HCEC 1CT (cell line): Measurements from ENCODE around the gene HID1.
"Not testable (repeated sequence)": the region's sequence is repeated elsewhere in the genome, so short reads cannot be mapped to it uniquely, and the experiment has no call there.

ENCODE experiments used
- DNase-seq: peaks from one replicate; pipeline ENCODE4 v3.0.0-alpha.2; 2017

The HID1 gene

DNA sequence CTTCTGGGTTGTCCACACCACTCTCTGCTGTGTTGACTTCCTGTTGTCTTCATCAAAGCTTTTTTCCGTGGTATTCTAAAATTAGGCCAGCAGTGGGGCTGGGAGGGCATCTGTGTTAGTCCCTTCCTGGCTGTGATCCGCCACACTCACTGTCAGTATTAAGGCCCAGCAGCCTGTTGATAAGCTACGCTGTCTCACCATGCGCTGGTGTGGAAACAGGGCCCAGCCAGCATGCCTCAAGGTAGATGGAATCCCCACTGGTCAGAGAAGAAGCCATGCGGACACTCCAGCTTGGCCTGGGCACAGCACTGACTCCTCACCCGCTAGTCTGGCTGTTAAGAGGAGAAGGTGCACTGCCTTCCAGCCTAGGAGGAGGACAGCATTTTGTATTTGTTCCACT is 26.2 kb upstream of the HID1 start:
- no peak for DNase-seq

DNA sequence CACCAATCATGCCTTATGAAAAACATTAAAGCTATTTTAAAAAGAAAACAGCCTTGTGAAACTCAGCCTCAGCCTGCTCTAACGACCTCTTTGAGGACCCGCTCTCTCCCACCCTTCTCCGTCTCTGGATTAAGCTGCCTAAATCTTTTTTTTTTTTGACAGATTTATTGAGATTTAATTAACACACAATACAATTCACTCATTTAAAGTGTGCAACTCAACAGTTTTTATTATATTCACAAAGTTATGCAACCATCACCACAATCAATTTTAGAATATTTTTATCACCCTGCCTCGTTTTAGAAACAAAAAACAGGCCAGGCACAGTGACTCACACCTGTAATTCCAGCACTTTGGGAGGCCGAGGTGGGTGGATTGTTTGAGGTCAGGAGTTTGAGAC is 23.3 kb upstream of the HID1 start:
- no peak for DNase-seq

DNA sequence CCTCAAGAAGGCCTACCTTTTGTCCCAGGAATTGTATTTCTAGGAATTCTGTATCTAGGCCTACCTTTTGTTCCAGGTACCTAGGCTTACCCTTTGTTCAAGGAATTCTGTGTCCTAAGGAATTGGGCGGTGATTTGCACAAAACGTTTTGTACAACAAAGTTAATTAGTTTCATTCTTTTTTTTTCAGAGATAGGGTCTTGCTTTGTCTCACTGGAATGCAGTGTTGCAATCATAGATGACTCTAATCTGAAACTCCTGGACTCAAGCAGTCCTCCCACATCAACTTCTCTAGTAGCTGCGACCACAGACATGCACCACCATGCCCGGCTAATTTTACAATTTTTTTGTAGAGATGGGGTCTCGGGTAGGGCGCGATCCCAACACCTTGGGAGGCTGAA is 21.9 kb upstream of the HID1 start:
- no peak for DNase-seq

DNA sequence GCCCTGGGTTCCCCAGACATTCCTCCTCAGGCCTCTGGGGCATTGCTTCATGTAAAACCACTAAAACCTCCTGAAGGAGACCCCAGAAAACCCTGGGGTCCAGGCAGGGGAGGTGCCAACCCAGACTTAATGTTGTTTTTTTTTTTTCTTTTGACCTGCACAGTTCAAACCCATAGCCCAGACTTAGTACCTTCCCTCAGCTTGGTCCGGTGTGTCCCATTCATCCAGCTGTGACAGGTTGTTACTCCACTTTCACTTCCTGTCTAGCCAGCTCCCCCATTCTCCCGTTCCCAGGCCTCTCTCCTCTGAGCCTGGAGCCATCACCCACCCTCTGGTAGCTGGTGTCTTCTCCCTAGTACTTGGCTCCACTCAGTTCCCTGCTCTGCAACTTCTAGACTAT is 19.7 kb upstream of the HID1 start:
- no peak for DNase-seq

DNA sequence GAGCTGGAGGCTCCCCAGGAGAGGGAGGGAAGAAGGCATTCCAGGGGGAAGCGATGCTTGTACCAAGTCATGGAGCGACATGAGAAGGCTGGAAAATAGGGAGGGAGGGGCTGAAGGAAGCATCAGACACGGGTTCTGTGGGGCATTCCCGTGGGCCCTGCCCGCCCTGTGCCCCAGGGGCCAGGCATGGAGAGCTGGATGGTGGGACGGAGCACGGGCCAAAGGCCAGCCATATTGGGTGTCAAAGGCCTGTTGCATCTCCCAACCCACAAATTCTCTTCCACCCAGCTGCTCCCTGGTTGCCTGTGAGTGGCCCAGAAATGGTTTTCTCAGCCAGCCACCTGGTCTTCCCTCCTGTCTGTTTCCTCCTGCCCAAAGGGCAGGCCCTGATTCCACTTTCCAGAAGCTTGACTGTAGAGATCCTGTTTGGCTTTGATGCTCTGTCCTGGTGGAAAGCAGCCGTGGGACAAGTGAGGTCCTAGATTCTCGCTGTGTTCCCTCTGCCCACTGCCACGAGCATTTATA is 18.1 kb upstream of the HID1 start:
- DNase-seq: no peak

DNA sequence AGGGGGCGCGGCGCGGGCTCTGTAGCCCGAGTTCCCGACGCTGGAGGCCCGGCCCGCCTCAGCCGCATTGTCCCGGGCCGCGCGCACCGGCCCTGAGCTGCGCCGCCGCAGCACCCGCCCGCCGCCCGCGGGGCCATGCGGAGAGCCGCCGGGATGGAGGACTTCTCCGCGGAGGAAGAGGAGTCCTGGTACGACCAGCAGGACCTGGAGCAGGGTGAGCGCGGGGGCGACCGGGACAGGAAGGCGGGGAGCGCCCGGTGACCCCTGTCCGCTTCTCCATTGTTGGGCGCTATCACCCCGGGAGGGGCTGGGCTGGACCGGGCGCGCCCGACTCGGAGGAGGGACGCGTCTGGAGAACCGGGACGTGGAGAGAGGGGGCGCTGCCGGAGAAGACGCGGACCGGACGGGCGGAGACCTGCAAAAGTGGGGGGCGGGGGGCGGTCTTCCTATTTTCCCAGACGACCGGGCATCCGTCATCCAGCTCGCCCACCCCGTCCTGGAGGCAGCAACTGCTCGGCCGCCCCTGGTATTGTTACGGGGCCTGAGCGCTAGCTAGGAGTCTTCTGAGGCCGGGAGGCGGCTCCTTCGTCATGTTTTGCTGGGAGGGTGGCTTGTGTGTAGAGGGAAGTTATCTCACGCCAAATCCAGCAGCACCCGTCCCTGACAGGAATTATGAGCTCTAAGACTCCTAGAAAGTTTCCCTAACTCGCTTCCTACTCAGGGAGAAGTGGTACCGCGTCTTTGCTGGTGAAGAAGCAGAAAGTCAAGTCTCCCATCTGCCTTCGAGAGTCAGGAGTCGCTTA is 15.6 kb upstream of the HID1 start:
- DNase-seq: peak; percentile 69

DNA sequence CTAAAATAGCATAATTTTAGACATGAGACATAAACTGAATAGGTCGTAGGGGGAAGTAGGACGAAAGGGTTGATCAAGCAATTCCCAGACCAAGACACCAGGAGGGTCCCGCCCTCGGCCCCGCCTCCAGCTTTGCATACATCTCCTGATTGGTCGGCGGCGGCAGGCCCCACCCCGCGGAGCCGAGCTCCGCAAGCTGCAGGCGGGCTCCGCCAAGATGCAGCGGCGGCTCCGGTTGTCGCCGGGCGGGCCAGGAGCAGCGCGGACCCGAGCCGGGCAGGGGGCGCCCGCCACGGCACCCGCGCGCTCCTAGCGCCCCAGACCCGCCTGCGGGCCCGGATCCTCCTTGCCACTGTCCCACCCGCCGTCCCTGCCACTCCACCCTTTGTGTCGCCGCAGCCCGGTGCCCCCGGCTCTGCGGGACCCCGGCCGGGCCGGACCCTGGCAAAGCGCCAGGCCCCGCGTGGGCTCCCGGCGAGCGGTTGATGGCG is 14.9 kb upstream of the HID1 start, which contains the start of gene CDR2L:
Gene CDR2L, plus strand, starts transcription at position 215 of the 491 bp plus-strand sequence. CDS start 412 bp downstream, outside the sequence.
- DNase-seq: peak; percentile 89

DNA sequence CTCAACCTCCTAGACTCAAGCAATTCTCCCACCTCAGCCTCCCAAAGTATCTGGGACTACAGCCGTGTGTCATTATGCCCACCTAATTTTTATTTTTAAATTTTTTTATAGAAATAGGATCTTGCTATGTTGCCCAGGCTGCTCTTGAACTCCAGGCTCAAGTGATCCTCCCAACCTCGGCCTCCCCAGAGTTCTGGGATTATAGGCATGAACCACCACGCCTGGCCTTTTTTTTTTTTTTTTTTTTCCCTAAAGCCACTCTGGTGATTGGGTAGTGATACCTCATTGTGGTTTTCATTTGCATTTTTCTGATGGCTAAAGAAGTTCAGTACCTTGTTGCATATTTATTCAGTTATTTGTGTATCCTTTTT is 13.6 kb upstream of the HID1 start:
- no peak for DNase-seq

DNA sequence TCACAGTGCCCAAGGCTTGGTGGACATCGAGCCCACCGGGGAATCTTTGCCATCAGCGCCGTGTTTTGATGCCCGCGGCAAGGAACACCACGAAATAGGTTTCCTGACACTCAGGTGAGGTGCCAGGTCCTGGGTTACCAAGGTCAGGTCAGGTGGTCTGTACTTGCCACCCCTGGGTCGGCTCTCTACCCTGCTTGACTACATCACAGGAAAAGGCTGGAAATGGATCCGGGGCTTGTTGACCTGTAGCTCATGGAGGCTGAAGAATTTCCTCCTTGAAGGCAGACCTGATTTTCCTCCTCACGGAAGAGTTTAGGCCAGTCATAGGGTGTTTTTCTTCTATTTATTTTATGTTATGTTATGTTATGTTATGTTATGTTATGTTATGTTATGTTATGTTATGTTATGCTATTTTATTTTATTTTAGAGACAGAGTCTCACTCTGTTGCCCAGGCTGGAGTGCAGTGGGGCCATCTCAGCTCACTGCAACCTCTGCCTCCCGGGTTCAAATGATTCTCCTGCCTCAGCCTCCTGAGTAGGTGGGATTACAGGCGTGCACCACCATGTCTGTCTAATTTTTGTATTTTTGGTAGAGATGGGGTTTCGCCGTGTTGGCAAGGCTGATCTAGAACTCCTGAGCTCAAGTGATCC is 10.2 kb upstream of the HID1 start:
- not testable (repeated sequence) for DNase-seq

DNA sequence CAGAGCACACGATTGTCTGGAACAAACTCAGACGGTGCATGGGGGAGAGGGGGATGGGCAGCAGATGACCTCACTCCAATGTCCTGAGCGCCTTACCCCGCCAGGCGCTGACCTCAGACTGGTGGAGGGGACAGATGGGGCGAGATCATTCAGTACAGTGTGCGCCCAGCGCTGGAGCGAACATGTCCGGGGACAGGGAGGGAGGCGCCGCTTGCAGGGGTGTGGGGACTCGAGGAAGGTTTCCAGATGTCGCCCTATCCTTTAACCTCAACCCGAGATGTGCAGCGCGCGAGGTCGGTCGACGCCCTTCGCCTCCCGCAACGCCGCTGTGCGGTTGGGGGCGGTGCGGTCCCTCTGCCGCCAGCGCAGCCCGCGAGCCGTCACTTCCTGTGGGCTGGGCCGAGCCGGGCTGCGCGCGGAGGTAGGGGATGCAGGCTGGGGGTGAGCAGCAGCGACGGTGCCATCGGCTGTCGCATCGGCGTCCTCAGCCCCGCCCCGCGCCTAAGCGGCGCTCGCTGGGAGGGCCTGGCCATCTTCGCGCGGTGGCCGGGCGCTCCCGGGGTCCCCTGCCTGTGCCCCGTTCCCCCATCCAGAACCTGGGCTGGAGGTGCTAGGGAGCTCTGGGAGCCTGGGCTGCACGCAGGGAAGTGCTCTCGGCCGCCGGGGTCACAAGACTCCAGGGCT is 9.6 kb upstream of the HID1 start:
- peak; percentile 31 for DNase-seq

DNA sequence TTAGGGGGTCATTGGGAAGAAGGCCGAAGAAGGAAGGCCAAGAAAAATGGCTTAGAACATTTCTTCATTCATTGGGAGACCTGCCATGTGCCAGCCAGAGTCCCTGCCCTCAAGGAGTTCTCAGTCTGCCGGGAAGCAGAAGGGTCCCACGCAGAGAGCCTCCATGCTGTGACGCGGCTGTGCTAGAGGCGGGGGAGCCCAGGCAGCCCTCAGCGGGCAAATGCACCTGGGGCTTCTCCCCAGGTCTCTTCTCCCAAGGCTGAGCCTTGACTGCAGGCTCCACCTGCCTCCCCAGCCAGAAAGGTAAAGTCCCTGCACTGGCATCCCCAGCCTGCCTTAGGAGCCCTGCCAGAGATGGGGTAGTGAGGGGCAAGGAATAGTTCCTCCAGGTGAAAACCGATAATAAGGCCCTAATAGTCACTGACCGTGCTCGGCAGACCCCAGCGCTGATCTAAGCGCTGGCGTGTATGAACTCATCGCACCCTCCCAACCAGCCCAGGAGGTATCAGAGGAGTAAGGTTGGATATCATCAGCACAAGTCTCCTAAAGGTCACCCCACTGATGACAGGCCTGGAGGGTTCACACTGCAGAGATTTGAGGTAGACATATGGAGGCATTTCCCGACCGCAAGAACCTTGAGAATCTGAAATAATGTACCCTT is 8.9 kb upstream of the HID1 start:
- DNase-seq: no peak

DNA sequence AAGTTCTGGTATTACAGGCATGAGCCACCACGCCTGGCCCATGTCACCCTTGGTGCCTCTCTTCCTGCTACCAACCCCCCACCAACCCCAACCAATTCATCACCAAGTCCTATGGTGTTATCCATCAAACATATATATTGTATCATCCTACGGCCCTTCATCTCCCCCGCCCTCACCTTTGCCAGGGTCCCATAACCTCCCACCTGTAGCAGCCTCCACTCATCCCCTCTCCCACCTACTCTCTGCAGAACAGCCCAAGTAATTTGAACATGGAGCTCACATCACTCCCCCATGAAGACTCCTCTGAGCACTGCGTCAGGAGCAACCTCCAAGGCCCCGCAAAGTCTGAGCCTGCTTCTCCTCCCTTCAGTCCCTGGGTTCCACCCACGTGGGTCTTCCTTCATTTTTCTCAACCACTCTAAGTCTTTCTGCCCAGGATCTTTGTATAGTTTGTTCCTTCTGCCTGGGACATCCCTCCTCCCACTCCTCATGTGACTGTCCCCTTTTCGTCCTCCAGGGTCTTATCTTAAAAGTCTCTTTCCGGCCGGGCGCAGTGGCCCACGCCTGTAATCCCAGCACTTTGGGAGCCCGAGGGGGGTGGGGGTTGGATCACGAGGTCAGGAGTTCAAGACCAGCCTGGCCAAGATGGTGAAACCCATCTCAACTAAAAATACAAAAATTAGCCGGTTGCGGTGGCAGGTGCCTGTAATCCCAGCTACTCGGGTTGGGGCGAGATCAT is 7.0 kb upstream of the HID1 start:
- DNase-seq: no peak

DNA sequence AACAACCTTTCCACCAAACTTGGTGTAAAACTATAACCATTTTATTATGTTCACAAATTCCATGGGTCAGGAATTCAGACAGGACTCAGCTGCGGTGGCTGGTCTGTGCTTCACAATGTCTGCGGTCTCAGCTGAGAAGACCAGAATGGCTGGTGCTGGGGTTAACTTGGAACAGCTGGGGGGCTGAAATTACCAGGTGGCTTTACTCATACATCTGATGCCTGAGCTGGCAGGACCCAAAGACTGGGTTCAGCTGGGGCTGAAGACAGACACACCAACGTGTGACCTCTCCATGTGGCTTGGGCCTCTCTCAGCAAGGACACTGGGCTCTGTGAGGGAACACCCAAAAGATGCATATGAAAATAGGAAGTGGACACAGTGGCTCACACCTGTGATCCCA is 5.7 kb upstream of the HID1 start:
- no peak for DNase-seq

DNA sequence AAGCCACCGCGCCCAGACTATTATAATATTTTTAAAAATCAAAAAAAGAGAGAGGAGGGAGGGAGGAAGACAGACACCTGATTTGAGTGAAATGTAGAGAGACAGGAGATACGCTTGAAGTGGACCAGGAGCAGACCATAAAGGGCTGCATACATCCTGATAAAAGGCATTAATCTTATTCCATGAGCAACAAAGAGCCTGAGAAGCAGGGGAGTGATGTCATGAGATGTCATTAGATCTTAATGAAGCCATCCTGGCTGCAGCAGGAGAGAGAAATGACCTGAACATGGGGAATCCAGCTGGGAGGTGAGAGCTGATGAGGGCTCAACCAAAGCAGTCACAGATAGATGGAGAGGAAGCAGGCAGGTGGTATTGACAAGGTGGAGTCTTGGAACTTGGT is 5.2 kb upstream of the HID1 start:
- no peak for DNase-seq

DNA sequence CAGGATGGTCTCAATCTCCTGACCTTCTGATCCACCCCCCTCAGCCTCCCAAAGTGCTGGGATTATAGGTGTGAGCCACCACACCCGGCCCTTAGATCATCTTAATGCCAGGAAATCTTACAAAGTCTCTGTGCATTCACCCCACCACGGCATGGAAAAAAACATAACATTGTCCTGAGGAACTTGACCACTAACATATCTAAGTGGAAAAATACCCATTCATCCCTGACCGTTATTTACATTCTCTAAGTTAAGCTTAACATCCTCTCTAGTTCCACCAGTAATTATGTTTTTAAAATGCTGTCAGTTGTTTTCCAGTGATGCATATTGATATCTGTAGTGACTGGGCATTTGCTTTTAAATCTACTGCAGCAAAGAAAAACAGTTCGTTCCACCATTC is 3.4 kb upstream of the HID1 start:
- DNase-seq: no peak

DNA sequence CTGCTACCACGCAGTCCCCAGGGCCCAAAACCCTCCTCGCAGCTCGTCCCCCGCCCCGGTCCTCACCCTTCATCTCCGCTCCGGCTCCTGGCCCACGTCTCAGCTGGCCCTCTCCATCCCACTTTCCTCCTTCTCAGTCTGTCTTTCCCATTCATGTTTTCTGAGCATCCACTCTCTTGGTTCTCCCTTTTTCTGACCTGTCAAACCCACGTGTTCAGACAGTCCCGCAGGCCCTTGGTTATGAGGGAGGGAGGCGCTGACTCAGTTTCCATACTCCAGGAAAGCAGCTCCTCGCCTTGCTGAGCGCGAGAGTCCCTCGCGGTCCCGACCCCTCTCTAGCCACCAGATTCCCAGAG is 392 bp upstream of the HID1 start:
- DNase-seq: no peak

DNA sequence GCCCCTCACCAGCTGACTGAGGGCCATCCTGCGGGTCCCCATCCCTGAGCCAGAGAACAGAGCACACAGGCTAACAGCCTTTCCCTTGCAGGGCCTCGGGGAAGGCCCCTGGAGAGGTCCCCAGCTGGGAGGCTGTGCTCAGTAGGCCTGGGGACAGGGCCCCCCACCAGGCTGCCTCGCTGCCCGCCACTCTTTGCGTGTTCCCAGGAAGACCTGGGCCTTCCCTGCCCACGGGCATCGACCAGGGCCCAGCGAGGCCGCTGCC is 785 bp downstream of the HID1 start:
- DNase-seq: no peak

DNA sequence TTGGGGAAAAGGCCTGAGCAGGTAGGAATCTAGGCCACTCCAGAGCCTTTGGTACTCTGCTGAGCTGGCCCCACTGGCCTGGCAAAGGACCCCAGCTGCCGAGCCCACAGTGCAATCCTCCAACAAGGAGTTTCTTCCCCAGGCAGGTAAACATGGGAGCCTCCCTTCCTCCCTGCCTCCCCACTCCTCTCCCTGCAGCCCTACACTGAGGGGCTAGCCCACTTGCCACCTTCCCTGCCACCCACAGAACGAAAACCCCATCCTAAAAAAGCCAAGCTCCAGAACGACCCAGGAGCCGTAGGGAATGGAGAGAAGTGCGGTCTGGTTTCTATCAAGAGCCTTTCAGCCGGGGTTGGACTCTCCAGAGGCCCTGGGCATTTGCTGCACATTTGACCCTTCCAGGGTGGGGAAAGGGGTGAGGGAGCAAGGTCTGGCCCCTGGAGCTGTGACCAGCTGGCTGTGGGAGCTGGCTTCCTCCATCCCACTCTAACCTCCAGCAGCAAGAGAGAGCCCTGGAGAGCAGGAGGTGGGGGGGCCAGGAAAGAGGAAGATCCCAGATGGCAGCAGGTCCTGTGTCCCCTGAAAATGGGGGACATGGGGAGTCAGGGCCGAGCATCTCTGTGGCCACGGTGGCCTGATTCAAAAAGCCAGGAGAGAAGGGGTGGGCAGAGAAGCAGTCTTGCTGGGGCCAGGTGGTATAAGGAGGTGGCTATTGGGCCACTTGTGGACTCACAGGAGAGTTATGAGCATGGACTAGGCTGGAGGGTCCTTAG is 1.3 kb downstream of the HID1 start:
- no peak for DNase-seq

DNA sequence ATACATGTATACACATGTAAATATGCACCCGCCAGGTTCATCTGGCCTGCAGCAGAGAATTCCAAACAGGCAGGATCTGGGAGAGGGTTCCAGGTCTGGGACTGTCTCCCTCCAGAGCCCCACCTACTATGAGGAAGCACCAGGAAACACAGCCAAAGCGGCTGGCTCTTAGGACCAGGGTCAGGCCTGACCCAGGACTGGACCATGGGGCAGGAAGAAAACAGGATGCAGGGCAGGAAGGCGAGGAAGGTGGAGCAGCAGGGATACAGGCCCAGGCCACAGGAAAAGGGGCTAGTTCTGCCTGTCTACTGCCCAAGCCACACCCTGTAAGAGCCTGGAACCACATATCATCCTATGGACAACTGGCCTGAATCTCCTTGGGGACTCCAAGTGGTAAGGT is 2.2 kb downstream of the HID1 start:
- DNase-seq: no peak

DNA sequence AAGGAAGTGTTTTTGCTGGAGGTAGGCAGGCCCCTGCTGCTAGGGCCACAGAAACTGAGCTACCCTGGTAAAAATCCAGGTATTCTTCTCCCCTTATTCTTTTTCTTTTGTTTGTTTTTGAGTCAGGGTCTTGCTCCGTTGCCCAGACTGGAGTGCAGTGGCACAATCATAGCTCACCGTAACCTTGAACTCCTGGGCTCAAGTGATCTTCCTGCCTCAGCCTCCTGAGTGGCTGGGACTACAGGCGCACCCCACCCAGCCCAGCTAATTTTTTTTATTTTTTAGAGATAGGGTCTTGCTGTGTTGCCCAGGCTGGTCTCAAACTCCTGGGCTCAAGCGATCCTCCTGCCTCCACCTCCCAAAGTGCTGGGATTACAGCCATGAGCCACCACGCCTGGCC is 3.1 kb downstream of the HID1 start:
- not testable (repeated sequence) for DNase-seq

DNA sequence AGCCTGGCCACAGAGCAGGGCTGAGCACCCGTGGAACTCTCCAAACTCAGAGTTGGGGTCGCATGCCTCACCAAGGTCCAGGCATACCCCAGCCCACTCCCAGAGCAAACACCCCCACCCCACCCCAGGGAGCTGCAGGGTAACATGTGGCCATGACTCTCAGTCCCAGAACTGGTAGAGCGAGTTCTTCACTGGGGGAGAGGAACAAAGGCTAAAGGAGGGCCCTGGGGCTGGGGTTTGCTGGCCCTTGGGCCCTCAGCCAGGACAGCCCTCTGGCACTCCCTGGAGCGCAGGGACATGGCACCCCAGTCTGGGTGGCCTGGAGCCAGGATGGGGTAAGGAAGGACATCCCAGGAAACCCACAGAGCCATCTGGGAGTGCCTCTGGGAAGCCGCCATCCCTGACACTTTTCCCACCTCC is 4.2 kb downstream of the HID1 start:
- no peak for DNase-seq
